Gastroesophageal sphincter (tissue), 3 donors: ENCODE measurements around the gene GNB1.

Experiments
- POLR2A ChIP-seq, 2 donors: fragments of 450-650 bp; IDR thresholded peaks; one replicate each; pipeline ENCODE4 v1.6.1; 2017; ENCODE audit warnings: antibody characterized with exemption in 2 of 2, mild to moderate bottlenecking in 2 of 2, moderate library complexity in 1 of 2
- TF ChIP-seq, protein P1 (sequence below), 4 experiments: fragments of 200-600 bp in 2 of 4; fragments of 450-650 bp in 2 of 4; sonication (generic) in 1 of 4; IDR thresholded peaks; one replicate each; pipeline ENCODE4 v1.5.1; 2017 to 2019; ENCODE audit warnings: antibody characterized with exemption in 4 of 4, mild to moderate bottlenecking in 2 of 4, moderate library complexity in 2 of 4

DNA sequence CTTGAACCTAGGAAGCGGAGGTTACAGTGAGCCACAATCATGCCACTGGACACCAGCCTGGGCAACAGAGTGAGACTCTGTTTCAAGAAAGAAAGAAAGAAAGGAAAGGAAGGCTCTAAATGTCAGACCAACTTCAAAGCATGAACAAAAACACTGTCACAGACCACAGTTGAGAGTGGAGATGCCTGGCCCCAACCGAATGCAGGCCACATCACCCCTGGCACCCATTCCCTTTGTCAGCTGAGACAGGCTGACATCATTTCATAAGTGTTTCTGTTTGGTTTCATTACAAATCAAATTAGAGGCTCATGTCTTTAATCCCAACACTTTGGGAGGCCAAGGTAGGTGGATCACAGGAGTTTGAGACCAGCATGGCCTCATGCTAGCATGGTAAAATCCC is 84.0 kb downstream of the GNB1 start:
- TF ChIP-seq POLR2A (IDR thresholded peaks at IDR 0.05), result no peak
- TF ChIP-seq, protein P1, sequence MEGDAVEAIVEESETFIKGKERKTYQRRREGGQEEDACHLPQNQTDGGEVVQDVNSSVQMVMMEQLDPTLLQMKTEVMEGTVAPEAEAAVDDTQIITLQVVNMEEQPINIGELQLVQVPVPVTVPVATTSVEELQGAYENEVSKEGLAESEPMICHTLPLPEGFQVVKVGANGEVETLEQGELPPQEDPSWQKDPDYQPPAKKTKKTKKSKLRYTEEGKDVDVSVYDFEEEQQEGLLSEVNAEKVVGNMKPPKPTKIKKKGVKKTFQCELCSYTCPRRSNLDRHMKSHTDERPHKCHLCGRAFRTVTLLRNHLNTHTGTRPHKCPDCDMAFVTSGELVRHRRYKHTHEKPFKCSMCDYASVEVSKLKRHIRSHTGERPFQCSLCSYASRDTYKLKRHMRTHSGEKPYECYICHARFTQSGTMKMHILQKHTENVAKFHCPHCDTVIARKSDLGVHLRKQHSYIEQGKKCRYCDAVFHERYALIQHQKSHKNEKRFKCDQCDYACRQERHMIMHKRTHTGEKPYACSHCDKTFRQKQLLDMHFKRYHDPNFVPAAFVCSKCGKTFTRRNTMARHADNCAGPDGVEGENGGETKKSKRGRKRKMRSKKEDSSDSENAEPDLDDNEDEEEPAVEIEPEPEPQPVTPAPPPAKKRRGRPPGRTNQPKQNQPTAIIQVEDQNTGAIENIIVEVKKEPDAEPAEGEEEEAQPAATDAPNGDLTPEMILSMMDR (IDR thresholded peaks at IDR 0.05), result no peak
